AG10803 (cell line): Measurements from ENCODE around the gene PPM1A.

Source experiments
- DNase-seq: peaks from one replicate; pipeline ENCODE4 v3.0.0; 2010; ENCODE audit warnings: low read depth
- H3K4me3 ChIP-seq: 2 replicates; pipeline ENCODE4 v1.5.1; 2011; ENCODE audit warnings: mild to moderate bottlenecking, low read length, control low read depth
- CTCF ChIP-seq: conservative IDR thresholded peaks from 2 replicates; pipeline ENCODE4 v1.5.1; 2011; ENCODE audit warnings: mild to moderate bottlenecking, low read length, control low read depth, inconsistent platforms

The PPM1A gene

GRCh38 chr14:60226298-60226697, 22.7 kb upstream of the PPM1A start:
- DNase-seq, result no peak
- no peak overlapping the region for H3K4me3 ChIP-seq
- TF ChIP-seq CTCF, result no peak

- no peak overlapping the region for H3K4me3 ChIP-seq
- no peak for TF ChIP-seq CTCF
- DNase-seq, result no peak
These were observed 21.7 kb upstream of the PPM1A start for GRCh38 chr14:60227291-60227690.

GRCh38 chr14:60229614-60230013, 19.4 kb upstream of the PPM1A start:
- no peak for DNase-seq
- no peak overlapping the region for H3K4me3 ChIP-seq
- no peak for TF ChIP-seq CTCF

GRCh38 chr14:60232185-60232584, 16.8 kb upstream of the PPM1A start:
- TF ChIP-seq CTCF, result no peak
- no peak overlapping the region for H3K4me3 ChIP-seq
- no peak for DNase-seq

- H3K4me3 ChIP-seq, result no peak overlapping the region
- no peak for DNase-seq
- TF ChIP-seq CTCF, result no peak
These were observed 15.8 kb upstream of the PPM1A start for GRCh38 chr14:60233251-60233650.

- TF ChIP-seq CTCF, result no peak
These were observed 15.1 kb upstream of the PPM1A start for GRCh38 chr14:60233891-60234290.

GRCh38 chr14:60235440-60235839, 13.6 kb upstream of the PPM1A start:
- H3K4me3 ChIP-seq, result no peak overlapping the region
- no peak for TF ChIP-seq CTCF
- no peak for DNase-seq

More at GRCh38 chr14:60233891-60234290, 15.1 kb upstream of the PPM1A start:
- no peak for DNase-seq
- H3K4me3 ChIP-seq, result no peak overlapping the region
